Activated CD4-positive, alpha-beta T cell treated with anti-CD3 and anti-CD28 coated beads for 36 hours (primary cell): ENCODE results near the gene PBX2. TPM values are rescaled to one million over a fixed set of nuclear protein-coding genes. Genes with fewer than 3 reads are reported as not detected.
"Not testable (repeated sequence)": the region's sequence is repeated elsewhere in the genome, so short reads cannot be mapped to it uniquely, and the experiment has no call there.

Experiments
- ATAC-seq: fragments of 200-7000 bp; cut with Tn5 transposase; one replicate; pipeline ENCODE4 v1.10.0; 2021; ENCODE audit warnings: mild to moderate bottlenecking, moderate library complexity
- CTCF ChIA-PET: fragments of 350-600 bp; sonication (Branson Sonifier 250); formaldehyde crosslinking; loops from one replicate; lab custom pipeline; 2021; ENCODE audit warnings: antibody characterized with exemption; lab: Charles Lee
- POLR2A ChIA-PET: fragments of 350-600 bp; sonication (Branson Sonifier 250); formaldehyde crosslinking; loops from one replicate; lab custom pipeline; 2021; ENCODE audit warnings: antibody characterized with exemption, inconsistent platforms; lab: Charles Lee
- DNase-seq: peaks from one replicate; pipeline ENCODE4 v3.0.0-alpha.2; 2020
- H3K27ac Mint-ChIP-seq: one replicate; pipeline ENCODE4 v1.8.0; 2021; ENCODE audit warnings: mixed read lengths
- H3K27me3 Mint-ChIP-seq: one replicate; pipeline ENCODE4 v1.8.0; 2021; ENCODE audit warnings: mixed read lengths
- H3K36me3 Mint-ChIP-seq: one replicate; pipeline ENCODE4 v1.8.0; 2021; ENCODE audit warnings: low read depth, mixed read lengths
- H3K4me1 Mint-ChIP-seq: one replicate; pipeline ENCODE4 v1.8.0; 2021; ENCODE audit warnings: mixed read lengths
- H3K4me3 Mint-ChIP-seq: one replicate; pipeline ENCODE4 v1.8.0; 2021; ENCODE audit warnings: mild to moderate bottlenecking, moderate library complexity, mixed read lengths
- H3K9me3 Mint-ChIP-seq: one replicate; pipeline ENCODE4 v1.8.0; 2021; ENCODE audit warnings: low read depth, mixed read lengths
- intact Hi-C, 2 experiments: fragments of 100-400 bp; cut with DNase I in 1 of 2; cut with micrococcal nuclease in 1 of 2; formaldehyde crosslinking; loops; one replicate each; pipeline versions ENCODE4 v1.14.2 to v1.15.1; 2022 to 2024; cut with DNase I, micrococcal nuclease
- total RNA-seq, 2 experiments: library from RNA; stranded (reverse); gene quantifications; one replicate each; pipeline ENCODE4 v1.2.3, GENCODE V29; 2021

The PBX2 gene
- total RNA-seq, 2 experiments from 2014 or later, result 64.9 to 77.9 TPM

- H3K4me1 Mint-ChIP-seq, result peaks cover 49% of the 10 kb centered on the region
- no peaks in the 10 kb centered on the region for H3K9me3 Mint-ChIP-seq
- CTCF ChIA-PET, result interaction anchor here (0.6 to 1.6 kb wide), 5 partner anchors 13 to 703 kb away, joined by 3 to 5 read pairs (median 4); partner anchors contain the start of genes FKBPL and PRRT1
- H3K27ac Mint-ChIP-seq, result peak within 1 kb of the TSS; percentile 96
- peak; percentile 69 for DNase-seq
- H3K36me3 Mint-ChIP-seq, result peaks cover 24% of the 10 kb centered on the region
- no peak for ATAC-seq
- H3K4me3 Mint-ChIP-seq, result peak within 1 kb of the TSS; percentile 95
- POLR2A ChIA-PET, result interaction anchor here (2.6 kb wide), 1 partner anchor 10 kb away, joined by 9 read pairs; no protein-coding TSS in a partner anchor
- intact Hi-C loops, result loop anchor here (10.0 kb wide), 3 partner anchors 218 to 1222 kb away; partner anchors contain the start of genes CUTA (in 1 of the 2), DXO (in 1 of the 2) and PHF1 (in 1 of the 2)
- H3K27me3 Mint-ChIP-seq, result no peaks in the 10 kb centered on the region
These were observed 2.6 kb upstream of the PBX2 start, which contains the start of gene GPSM3 for GRCh38 chr6:32192608-32193039. Gene GPSM3, minus strand, starts transcription at chr6:32192643. Its CDS starts 130 bp downstream, at chr6:32192513.

GRCh38 chr6:32191696-32192607 is 1.9 kb upstream of the PBX2 start:
- ChIA-PET POLR2A (interaction anchor here (1.0 to 2.6 kb wide), 2 partner anchors 9 to 64 kb away, joined by 4 to 9 read pairs; partner anchors contain the start of gene ATF6B), CTCF (interaction anchor here (0.9 to 1.6 kb wide), 4 partner anchors 13 to 62 kb away, joined by 3 to 5 read pairs (median 4); partner anchors contain the start of genes FKBPL and PRRT1)
- Mint-ChIP-seq H3K4me3 (peak overlapping the region; percentile 95), H3K27me3 (no peaks in the 10 kb centered on the region), H3K36me3 (peaks cover 31% of the 10 kb centered on the region), H3K4me1 (peaks cover 54% of the 10 kb centered on the region), H3K9me3 (no peaks in the 10 kb centered on the region), H3K27ac (peak overlapping the region; percentile 96)
- ATAC-seq (no peak), DNase-seq (peak; percentile 47)
- intact Hi-C loops, result loop anchor here (10.0 kb wide), 3 partner anchors 217 to 1223 kb away; partner anchors contain the start of genes CUTA (in 1 of the 2), DXO (in 1 of the 2) and PHF1 (in 1 of the 2)

- POLR2A ChIA-PET, result interaction anchor here (0.7 to 2.6 kb wide), 3 partner anchors 8 to 63 kb away, joined by 3 to 9 read pairs (median 4); partner anchors contain the start of gene ATF6B
These were observed 1.1 kb upstream of the PBX2 start for GRCh38 chr6:32190911-32191677.

GRCh38 chr6:32189742-32190053 is 304 bp downstream of the PBX2 start:
- peak overlapping the region; percentile 95 for H3K4me3 Mint-ChIP-seq
- ChIA-PET POLR2A (interaction anchor here (0.6 kb wide), 1 partner anchor 536 kb away, joined by 3 read pairs; no protein-coding TSS in a partner anchor), CTCF (interaction anchor here (0.6 kb wide), 2 partner anchors 10 to 1433 kb away, joined by 3 read pairs; no protein-coding TSS in a partner anchor)
- H3K27me3 Mint-ChIP-seq, result no peaks in the 10 kb centered on the region
- intact Hi-C loops, result loop anchor here (1.0 to 10.0 kb wide), 5 partner anchors 11 to 1225 kb away; partner anchors contain the start of genes CUTA (in 1 of the 2), DXO (in 1 of the 2), FKBPL (in 1 of the 2) and PHF1 (in 1 of the 2)
- H3K36me3 Mint-ChIP-seq, result peaks cover 46% of the 10 kb centered on the region
- H3K27ac Mint-ChIP-seq, result peak overlapping the region; percentile 91
- H3K9me3 Mint-ChIP-seq, result no peaks in the 10 kb centered on the region
- H3K4me1 Mint-ChIP-seq, result peaks cover 60% of the 10 kb centered on the region
- DNase-seq (no peak), ATAC-seq (no peak)

More at GRCh38 chr6:32190911-32191677, 1.1 kb upstream of the PBX2 start:
- no peaks in the 10 kb centered on the region for H3K27me3 Mint-ChIP-seq
- H3K36me3 Mint-ChIP-seq, result peaks cover 39% of the 10 kb centered on the region
- ATAC-seq (no peak), DNase-seq (no peak)
- peak overlapping the region; percentile 96 for H3K27ac Mint-ChIP-seq
- H3K4me1 Mint-ChIP-seq, result peaks cover 60% of the 10 kb centered on the region
- no peaks in the 10 kb centered on the region for H3K9me3 Mint-ChIP-seq
- peak overlapping the region; percentile 95 for H3K4me3 Mint-ChIP-seq
- intact Hi-C loops, result loop anchor here (1.0 to 10.0 kb wide), 5 partner anchors 13 to 1224 kb away; partner anchors contain the start of genes CUTA (in 1 of the 2), DXO (in 1 of the 2), FKBPL (in 1 of the 2) and PHF1 (in 1 of the 2)
- CTCF ChIA-PET, result interaction anchor here (0.6 to 0.7 kb wide), 2 partner anchors 65 to 232 kb away, joined by 3 to 4 read pairs; no protein-coding TSS in a partner anchor

- CTCF ChIA-PET, result interaction anchor here (0.6 kb wide), 2 partner anchors 1083 to 1433 kb away, joined by 3 read pairs; partner anchors contain the start of gene RPS18
- ATAC-seq (no peak), DNase-seq (no peak)
- POLR2A ChIA-PET, result interaction anchor here (0.6 to 1.0 kb wide), 2 partner anchors 10 to 595 kb away, joined by 3 read pairs; no protein-coding TSS in a partner anchor
- H3K4me3 Mint-ChIP-seq, result peak overlapping the region; percentile 95
- peak overlapping the region; percentile 91 for H3K27ac Mint-ChIP-seq
- H3K4me1 Mint-ChIP-seq, result peaks cover 57% of the 10 kb centered on the region
- peaks cover 46% of the 10 kb centered on the region for H3K36me3 Mint-ChIP-seq
- H3K9me3 Mint-ChIP-seq, result no peaks in the 10 kb centered on the region
- H3K27me3 Mint-ChIP-seq, result no peaks in the 10 kb centered on the region
- intact Hi-C loops, result no loop called here
These were observed 797 bp downstream of the PBX2 start for GRCh38 chr6:32189069-32189741.

- H3K4me3 Mint-ChIP-seq, result peak overlapping the region; percentile 95
- ChIA-PET POLR2A (interaction anchor here (1.0 kb wide), 1 partner anchor 9 kb away, joined by 3 read pairs; no protein-coding TSS in a partner anchor), CTCF (interaction anchor here (0.6 kb wide), 1 partner anchor 1084 kb away, joined by 3 read pairs; the partner anchor contains the start of gene RPS18)
- peaks cover 51% of the 10 kb centered on the region for H3K36me3 Mint-ChIP-seq
- peak overlapping the region; percentile 91 for H3K27ac Mint-ChIP-seq
- no peaks in the 10 kb centered on the region for H3K9me3 Mint-ChIP-seq
- H3K27me3 Mint-ChIP-seq, result no peaks in the 10 kb centered on the region
- H3K4me1 Mint-ChIP-seq, result peaks cover 50% of the 10 kb centered on the region
- DNase-seq (no peak), ATAC-seq (no peak)
- intact Hi-C loops, result no loop called here
These were observed 1.5 kb downstream of the PBX2 start for GRCh38 chr6:32188381-32189068.

- peak overlapping the region; percentile 91 for H3K27ac Mint-ChIP-seq
- ATAC-seq, DNase-seq, H3K9me3 Mint-ChIP-seq, H3K27me3 Mint-ChIP-seq, CTCF ChIA-PET, POLR2A ChIA-PET, intact Hi-C loops: not testable (repeated sequence)
- H3K36me3 Mint-ChIP-seq, result peaks cover 56% of the 10 kb centered on the region
- H3K4me3 Mint-ChIP-seq, result peak overlapping the region; percentile 95
- peaks cover 49% of the 10 kb centered on the region for H3K4me1 Mint-ChIP-seq
These were observed 2.1 kb downstream of the PBX2 start for GRCh38 chr6:32187725-32188380.

- peak overlapping the region; percentile 95 for H3K4me3 Mint-ChIP-seq
- peak overlapping the region; percentile 87 for H3K27ac Mint-ChIP-seq
- H3K9me3 Mint-ChIP-seq, result no peaks in the 10 kb centered on the region
- CTCF ChIA-PET, result no interaction called here
- intact Hi-C loops, result no loop called here
- peaks cover 60% of the 10 kb centered on the region for H3K36me3 Mint-ChIP-seq
- ATAC-seq, result no peak
- H3K27me3 Mint-ChIP-seq, result no peaks in the 10 kb centered on the region
- peaks cover 54% of the 10 kb centered on the region for H3K4me1 Mint-ChIP-seq
- DNase-seq, result no peak
- POLR2A ChIA-PET, result no interaction called here
These were observed 2.8 kb downstream of the PBX2 start for GRCh38 chr6:32187009-32187709.
